Fibroblast of villous mesenchyme (primary cell): ENCODE results near the gene TBC1D22A. TPM values are rescaled to one million over a fixed set of nuclear protein-coding genes. Genes with fewer than 3 reads are reported as not detected.

Experiments
- DNase-seq: peaks from one replicate; pipeline ENCODE4 v3.0.0-alpha.2; 2010; ENCODE audit warnings: low read depth
- H3K4me3 ChIP-seq: 2 replicates; pipeline ENCODE4 v1.5.1; 2011; ENCODE audit warnings: low read depth, mild to moderate bottlenecking, low read length
- CTCF ChIP-seq: IDR thresholded peaks from 2 replicates; pipeline ENCODE4 v1.5.1; 2012; ENCODE audit warnings: low read depth, mild to moderate bottlenecking, low read length; ENCODE audit not compliant: insufficient read depth
- total RNA-seq: library from RNA; depleted of rRNA; stranded (reverse); fragments of >200 nt; gene quantifications from 2 replicates; pipeline ENCODE4 v1.2.3, GENCODE V29; 2012

TBC1D22A gene
- total RNA-seq, 1 donor = 12.5 TPM

GRCh38 chr22:46799626-46800025 is 37.2 kb downstream of the TBC1D22A start:
- no peak for TF ChIP-seq CTCF
- H3K4me3 ChIP-seq = no peak overlapping the region
- DNase-seq = no peak

- DNase-seq = no peak
- TF ChIP-seq CTCF = no peak
Observed at GRCh38 chr22:46800102-46800857, 37.8 kb downstream of the TBC1D22A start.

GRCh38 chr22:46801331-46801811 is 38.9 kb downstream of the TBC1D22A start:
- no peak overlapping the region for H3K4me3 ChIP-seq
- TF ChIP-seq CTCF = no peak
- DNase-seq = no peak

More at GRCh38 chr22:46800102-46800857, 37.8 kb downstream of the TBC1D22A start:
- no peak overlapping the region for H3K4me3 ChIP-seq

- no peak overlapping the region for H3K4me3 ChIP-seq
- DNase-seq = no peak
- no peak for TF ChIP-seq CTCF
Observed at GRCh38 chr22:46801826-46802607, 39.6 kb downstream of the TBC1D22A start.

- no peak for DNase-seq
- no peak for TF ChIP-seq CTCF
- H3K4me3 ChIP-seq = no peak overlapping the region
Observed at GRCh38 chr22:46802608-46803027, 40.2 kb downstream of the TBC1D22A start.

- TF ChIP-seq CTCF = peak; percentile 88
- DNase-seq = peak; percentile 20
- no peak overlapping the region for H3K4me3 ChIP-seq
Observed at GRCh38 chr22:46803031-46803880, 40.8 kb downstream of the TBC1D22A start.
